ENCODE data around the gene KCP. TPM values are rescaled to one million over a fixed set of nuclear protein-coding genes. Genes with fewer than 3 reads are reported as not detected.

Gene KCP
- total RNA-seq, 2 experiments from 2014 or later = 0.11 TPM; not detected in 1

DNA sequence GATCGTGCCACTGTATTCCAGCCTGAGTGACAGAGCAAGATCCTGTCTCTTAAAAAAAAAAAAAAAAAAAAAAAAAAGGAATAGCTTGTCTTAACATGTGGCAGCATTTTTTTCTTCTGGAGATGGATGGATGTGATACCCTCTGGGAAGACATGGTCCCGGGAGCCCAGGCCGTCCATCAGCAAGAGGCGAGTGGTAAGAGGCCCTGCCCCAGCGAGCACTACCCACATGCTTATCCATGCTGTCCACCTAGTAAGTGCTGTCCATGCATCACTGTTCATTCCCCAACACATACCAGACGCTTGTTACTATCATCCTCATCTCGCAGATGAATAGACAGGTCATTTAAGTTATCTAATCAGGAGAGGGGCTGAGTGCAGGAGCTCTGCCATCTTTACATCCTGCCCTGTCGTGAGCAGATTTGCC is 35.0 kb downstream of the KCP start:
- Mint-ChIP-seq H3K27ac (no peak overlapping the region), H3K36me3 (ENCODE audit: low read depth) (no peaks in the 10 kb centered on the region), H3K27me3 (no peaks in the 10 kb centered on the region), H3K9me3 (no peaks in the 10 kb centered on the region), H3K4me1 (ENCODE audit: low read depth) (no peaks in the 10 kb centered on the region), H3K4me3 (no peak overlapping the region)
- Histone ChIP-seq H3K9me3 (ENCODE audit: control insufficient read depth in 1 of 2, insufficient read depth in 1 of 2, low read length in 2 of 2) (no peaks in the 10 kb centered on the region), H3K27me3 (ENCODE audit: control insufficient read depth in 1 of 2, insufficient read depth in 2 of 2, low read length in 2 of 2) (peaks cover 2 to 4% of the 10 kb centered on the region in 2 experiments), H3K36me3 (ENCODE audit: insufficient read depth, low read length) (no peaks in the 10 kb centered on the region), H3K4me1 (ENCODE audit: insufficient read depth, low read length) (peaks cover 4% of the 10 kb centered on the region), H3K4me3 (ENCODE audit: low read length) (no peak overlapping the region), H3K27ac (ENCODE audit: low read depth in 1 of 2, low read length in 2 of 2) (no peak overlapping the region)
- ChIA-PET POLR2A (no interaction called here), CTCF (no interaction called here)
- intact Hi-C loops (cut with DNase I, micrococcal nuclease) = no loop called here
- DNase-seq (no peak), ATAC-seq (ENCODE audit: poor library complexity) (no peak)
- TF ChIP-seq, protein P1, sequence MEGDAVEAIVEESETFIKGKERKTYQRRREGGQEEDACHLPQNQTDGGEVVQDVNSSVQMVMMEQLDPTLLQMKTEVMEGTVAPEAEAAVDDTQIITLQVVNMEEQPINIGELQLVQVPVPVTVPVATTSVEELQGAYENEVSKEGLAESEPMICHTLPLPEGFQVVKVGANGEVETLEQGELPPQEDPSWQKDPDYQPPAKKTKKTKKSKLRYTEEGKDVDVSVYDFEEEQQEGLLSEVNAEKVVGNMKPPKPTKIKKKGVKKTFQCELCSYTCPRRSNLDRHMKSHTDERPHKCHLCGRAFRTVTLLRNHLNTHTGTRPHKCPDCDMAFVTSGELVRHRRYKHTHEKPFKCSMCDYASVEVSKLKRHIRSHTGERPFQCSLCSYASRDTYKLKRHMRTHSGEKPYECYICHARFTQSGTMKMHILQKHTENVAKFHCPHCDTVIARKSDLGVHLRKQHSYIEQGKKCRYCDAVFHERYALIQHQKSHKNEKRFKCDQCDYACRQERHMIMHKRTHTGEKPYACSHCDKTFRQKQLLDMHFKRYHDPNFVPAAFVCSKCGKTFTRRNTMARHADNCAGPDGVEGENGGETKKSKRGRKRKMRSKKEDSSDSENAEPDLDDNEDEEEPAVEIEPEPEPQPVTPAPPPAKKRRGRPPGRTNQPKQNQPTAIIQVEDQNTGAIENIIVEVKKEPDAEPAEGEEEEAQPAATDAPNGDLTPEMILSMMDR (IDR thresholded peaks at IDR 0.05) = no peak

DNA sequence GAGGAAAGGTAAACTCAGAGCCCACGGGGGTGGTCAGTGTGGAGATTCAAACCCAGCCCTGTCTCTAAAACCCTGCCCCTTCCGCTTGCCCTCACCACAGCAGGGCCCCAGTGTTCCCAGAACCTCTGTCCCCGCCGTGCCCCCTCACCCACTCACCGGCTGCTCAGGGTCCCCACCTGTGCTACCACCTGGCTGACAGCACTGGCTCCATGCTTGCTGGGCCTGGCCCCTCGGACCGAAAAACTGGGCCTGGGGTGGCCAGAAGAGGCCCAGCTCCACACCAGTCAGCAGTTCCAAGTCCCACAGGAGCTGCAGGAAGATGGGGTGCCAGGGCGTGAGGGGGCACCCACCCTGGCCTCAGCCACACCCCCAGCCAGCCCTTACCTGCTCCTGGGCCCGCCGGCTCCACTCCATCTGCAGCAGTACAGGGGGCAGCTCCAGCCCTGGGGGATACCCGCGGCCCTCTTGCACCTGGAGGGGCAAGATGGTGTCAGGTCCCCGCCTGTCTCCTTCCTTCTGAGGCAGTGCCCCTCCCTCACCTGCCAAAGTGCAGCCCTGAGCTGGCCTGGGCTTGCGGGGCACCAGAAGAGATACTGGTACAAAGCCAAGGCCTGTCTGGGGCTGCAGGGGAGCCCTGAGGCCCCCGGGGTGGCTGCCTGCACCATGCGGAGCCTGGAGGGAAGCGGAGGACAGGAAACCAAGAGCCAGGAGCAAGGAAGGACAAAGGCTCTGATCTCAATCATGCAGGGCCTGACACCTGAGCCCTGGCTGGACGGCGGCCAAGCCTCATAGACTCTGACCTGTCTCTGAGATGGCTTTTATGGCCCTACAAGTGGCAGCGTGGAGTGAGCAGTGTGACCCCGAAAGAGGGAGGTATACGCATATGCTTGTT is 36.1 kb downstream of the KCP start:
- Histone ChIP-seq H3K27ac (ENCODE audit: low read depth in 1 of 2, low read length in 2 of 2) (no peak overlapping the region), H3K36me3 (ENCODE audit: insufficient read depth, low read length) (no peaks in the 10 kb centered on the region), H3K9me3 (ENCODE audit: control insufficient read depth in 1 of 2, insufficient read depth in 1 of 2, low read length in 2 of 2) (no peaks in the 10 kb centered on the region), H3K27me3 (ENCODE audit: control insufficient read depth in 1 of 2, insufficient read depth in 2 of 2, low read length in 2 of 2) (peaks cover 4 to 5% of the 10 kb centered on the region in 2 experiments), H3K4me3 (ENCODE audit: low read length) (no peak overlapping the region), H3K4me1 (ENCODE audit: insufficient read depth, low read length) (peaks cover 10% of the 10 kb centered on the region)
- ChIA-PET POLR2A (no interaction called here), CTCF (interaction anchor here (1.0 kb wide), 1 partner anchor 9 kb away, joined by 3 read pairs; no protein-coding TSS in a partner anchor)
- Mint-ChIP-seq H3K27me3 (no peaks in the 10 kb centered on the region), H3K9me3 (no peaks in the 10 kb centered on the region), H3K4me3 (no peak overlapping the region), H3K36me3 (ENCODE audit: low read depth) (no peaks in the 10 kb centered on the region), H3K4me1 (ENCODE audit: low read depth) (peaks cover 6% of the 10 kb centered on the region), H3K27ac (no peak overlapping the region)
- ATAC-seq (ENCODE audit: poor library complexity) (no peak), DNase-seq (no peak)
- intact Hi-C loops (cut with DNase I, micrococcal nuclease) = no loop called here
- TF ChIP-seq, protein P1 (IDR thresholded peaks at IDR 0.05) = no peak

DNA sequence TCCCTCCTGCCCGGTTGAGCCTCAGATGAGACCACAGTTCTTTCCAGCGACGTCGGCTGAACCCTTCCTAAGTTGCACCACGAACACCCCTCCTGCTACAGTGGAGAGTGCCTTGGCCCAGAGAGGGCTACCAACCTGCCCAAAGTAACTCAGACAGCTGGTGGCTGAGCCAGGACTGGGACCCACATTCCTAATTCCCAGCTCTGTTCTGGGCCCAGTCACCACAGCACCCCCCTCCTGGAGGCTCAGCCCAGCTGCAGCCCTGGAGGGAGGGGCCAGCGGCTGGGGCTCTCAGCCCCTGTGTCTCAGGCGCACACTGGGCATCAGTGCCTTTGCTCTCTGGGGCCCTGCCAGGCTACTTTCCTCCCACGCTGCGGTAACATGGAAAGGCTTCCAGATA is 37.3 kb downstream of the KCP start:
- DNase-seq (no peak), ATAC-seq (ENCODE audit: poor library complexity) (no peak)
- H3K9me3 Mint-ChIP-seq = no peaks in the 10 kb centered on the region
- Histone ChIP-seq H3K4me1 (ENCODE audit: insufficient read depth, low read length) (peaks cover 18% of the 10 kb centered on the region), H3K4me3 (ENCODE audit: low read length) (no peak overlapping the region), H3K27me3 (ENCODE audit: control insufficient read depth in 1 of 2, insufficient read depth in 2 of 2, low read length in 2 of 2) (peaks cover 4 to 5% of the 10 kb centered on the region in 2 experiments), H3K9me3 (ENCODE audit: control insufficient read depth in 1 of 2, insufficient read depth in 1 of 2, low read length in 2 of 2) (no peaks in the 10 kb centered on the region), H3K27ac (ENCODE audit: low read depth in 1 of 2, low read length in 2 of 2) (no peak overlapping the region), H3K36me3 (ENCODE audit: insufficient read depth, low read length) (no peaks in the 10 kb centered on the region)
- TF ChIP-seq, protein P1 (IDR thresholded peaks at IDR 0.05) = no peak
- no peaks in the 10 kb centered on the region for H3K36me3 Mint-ChIP-seq (ENCODE audit: low read depth)
- H3K27me3 Mint-ChIP-seq = no peaks in the 10 kb centered on the region
- no peak overlapping the region for H3K27ac Mint-ChIP-seq
- CTCF ChIA-PET = no interaction called here
- intact Hi-C loops (cut with DNase I, micrococcal nuclease) = no loop called here
- peaks cover 6% of the 10 kb centered on the region for H3K4me1 Mint-ChIP-seq (ENCODE audit: low read depth)
- no peak overlapping the region for H3K4me3 Mint-ChIP-seq
- POLR2A ChIA-PET = no interaction called here

Measured in CD4-positive, alpha-beta T cell (primary cell).